Suprapubic skin (tissue), 3 donors: ENCODE measurements around the gene SMOC2.

ENCODE experiments used
- EP300 ChIP-seq: sonication (generic); formaldehyde crosslinking; IDR thresholded peaks from one replicate; pipeline ENCODE4 v1.6.1; 2017; ENCODE audit warnings: antibody characterized with exemption
- POLR2A ChIP-seq, 2 donors: fragments of 450-650 bp; IDR thresholded peaks; one replicate each; pipeline ENCODE4 v1.6.1; 2017; ENCODE audit warnings: antibody characterized with exemption in 2 of 2, mild to moderate bottlenecking in 2 of 2, moderate library complexity in 2 of 2
- TF ChIP-seq, protein P1 (sequence below), 2 donors: fragments of 200-600 bp in 1 of 2; fragments of 450-650 bp in 1 of 2; sonication (generic) in 1 of 2; IDR thresholded peaks; one replicate each; pipeline ENCODE4 v1.5.1; 2016 to 2019; ENCODE audit warnings: antibody characterized with exemption in 2 of 2, mild to moderate bottlenecking in 1 of 2, moderate library complexity in 1 of 2

DNA sequence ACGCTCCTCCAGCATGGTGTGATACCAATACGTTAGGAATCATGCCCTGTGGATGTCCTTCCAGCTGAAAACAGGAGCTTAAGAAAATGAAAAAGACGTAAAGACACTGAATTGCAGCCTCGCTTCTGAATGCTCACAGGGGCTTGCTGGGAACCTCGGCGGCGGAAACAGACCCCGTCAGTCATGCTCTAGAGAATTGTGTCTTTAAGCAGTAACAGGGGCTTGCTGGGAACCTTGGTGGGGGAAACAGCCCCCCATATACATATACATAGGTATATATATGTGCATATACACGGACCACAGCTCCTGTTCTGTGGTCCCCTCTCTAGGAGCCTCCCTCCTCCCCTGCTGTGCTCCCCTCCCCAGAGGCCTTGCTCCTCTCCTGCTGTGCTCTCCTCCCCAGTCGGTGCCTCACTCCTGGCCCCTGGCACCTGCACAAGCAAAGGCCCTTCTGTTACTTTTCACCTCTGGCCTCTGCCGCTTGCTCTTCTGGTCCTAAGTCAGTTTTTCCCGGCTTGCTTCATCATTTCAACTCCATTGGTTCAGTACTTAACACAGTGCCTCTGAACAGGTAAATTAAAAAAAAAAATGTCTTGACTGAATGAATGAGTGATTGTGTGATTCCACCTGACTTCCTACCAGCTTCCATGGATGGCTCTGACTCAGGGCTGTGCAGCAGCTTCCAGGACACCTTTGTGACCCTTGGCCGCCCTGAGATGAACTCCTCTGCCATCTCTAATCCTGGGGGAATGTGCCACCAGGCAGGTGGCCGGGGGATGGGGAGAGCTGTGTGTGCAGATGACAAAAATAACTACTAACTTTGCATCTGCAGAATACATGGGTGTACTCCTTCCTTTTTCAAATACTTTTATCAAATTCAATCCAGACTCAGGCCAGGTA is 246.1 kb downstream of the SMOC2 start:
- TF ChIP-seq, protein P1, sequence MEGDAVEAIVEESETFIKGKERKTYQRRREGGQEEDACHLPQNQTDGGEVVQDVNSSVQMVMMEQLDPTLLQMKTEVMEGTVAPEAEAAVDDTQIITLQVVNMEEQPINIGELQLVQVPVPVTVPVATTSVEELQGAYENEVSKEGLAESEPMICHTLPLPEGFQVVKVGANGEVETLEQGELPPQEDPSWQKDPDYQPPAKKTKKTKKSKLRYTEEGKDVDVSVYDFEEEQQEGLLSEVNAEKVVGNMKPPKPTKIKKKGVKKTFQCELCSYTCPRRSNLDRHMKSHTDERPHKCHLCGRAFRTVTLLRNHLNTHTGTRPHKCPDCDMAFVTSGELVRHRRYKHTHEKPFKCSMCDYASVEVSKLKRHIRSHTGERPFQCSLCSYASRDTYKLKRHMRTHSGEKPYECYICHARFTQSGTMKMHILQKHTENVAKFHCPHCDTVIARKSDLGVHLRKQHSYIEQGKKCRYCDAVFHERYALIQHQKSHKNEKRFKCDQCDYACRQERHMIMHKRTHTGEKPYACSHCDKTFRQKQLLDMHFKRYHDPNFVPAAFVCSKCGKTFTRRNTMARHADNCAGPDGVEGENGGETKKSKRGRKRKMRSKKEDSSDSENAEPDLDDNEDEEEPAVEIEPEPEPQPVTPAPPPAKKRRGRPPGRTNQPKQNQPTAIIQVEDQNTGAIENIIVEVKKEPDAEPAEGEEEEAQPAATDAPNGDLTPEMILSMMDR (IDR thresholded peaks at IDR 0.05), result no peak
- TF ChIP-seq POLR2A (IDR thresholded peaks at IDR 0.05) (no peak), EP300 (no peak)
